Gastrocnemius medialis (tissue), 4 donors: Measurements from ENCODE around the gene MAML3.

ENCODE experiments used
- POLR2A ChIP-seq, 2 donors: fragments of 450-650 bp; IDR thresholded peaks; one replicate each; pipeline ENCODE4 v1.6.1; 2017; ENCODE audit warnings: antibody characterized with exemption in 2 of 2, mild to moderate bottlenecking in 2 of 2, moderate library complexity in 2 of 2
- TF ChIP-seq, protein P1 (sequence below), 5 experiments: fragments of 450-650 bp in 3 of 5; fragments of 200-600 bp in 2 of 5; sonication (generic) in 2 of 5; IDR thresholded peaks in 4 of 5; conservative IDR thresholded peaks in 1 of 5; 1 replicate in 4 of 5; 2 replicates in 1 of 5; pipeline ENCODE4 v1.5.1; 2016 to 2019; ENCODE audit warnings: antibody characterized with exemption in 5 of 5, mild to moderate bottlenecking in 3 of 5, moderate library complexity in 3 of 5

DNA sequence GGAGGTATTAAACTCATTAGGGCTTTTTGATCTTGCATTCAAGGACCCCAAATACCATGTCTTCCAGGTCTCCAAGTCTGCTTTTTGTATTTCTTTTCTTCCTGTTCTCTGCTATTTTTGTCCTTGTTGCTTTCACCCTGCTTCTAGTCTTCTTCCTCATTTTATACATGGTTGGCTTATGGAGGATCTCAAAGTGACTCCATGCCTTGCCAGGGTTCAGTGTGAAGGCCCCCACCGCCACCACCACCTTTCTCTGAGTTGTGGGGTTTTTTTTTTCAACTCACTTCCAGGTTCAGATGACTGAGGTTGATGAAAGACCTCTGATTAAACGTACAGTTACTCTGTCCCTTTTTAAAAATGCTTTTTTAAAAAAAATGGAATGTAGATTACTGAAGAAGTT lies 96.3 kb downstream of the MAML3 start:
- TF ChIP-seq POLR2A (IDR thresholded peaks at IDR 0.05) = no peak
- TF ChIP-seq, protein P1, sequence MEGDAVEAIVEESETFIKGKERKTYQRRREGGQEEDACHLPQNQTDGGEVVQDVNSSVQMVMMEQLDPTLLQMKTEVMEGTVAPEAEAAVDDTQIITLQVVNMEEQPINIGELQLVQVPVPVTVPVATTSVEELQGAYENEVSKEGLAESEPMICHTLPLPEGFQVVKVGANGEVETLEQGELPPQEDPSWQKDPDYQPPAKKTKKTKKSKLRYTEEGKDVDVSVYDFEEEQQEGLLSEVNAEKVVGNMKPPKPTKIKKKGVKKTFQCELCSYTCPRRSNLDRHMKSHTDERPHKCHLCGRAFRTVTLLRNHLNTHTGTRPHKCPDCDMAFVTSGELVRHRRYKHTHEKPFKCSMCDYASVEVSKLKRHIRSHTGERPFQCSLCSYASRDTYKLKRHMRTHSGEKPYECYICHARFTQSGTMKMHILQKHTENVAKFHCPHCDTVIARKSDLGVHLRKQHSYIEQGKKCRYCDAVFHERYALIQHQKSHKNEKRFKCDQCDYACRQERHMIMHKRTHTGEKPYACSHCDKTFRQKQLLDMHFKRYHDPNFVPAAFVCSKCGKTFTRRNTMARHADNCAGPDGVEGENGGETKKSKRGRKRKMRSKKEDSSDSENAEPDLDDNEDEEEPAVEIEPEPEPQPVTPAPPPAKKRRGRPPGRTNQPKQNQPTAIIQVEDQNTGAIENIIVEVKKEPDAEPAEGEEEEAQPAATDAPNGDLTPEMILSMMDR (IDR thresholded peaks at IDR 0.05 in 4 of 5, conservative IDR thresholded peaks at IDR 0.05 in 1 of 5) = no peak
